Activated T-cell treated with anti-CD3 and anti-CD28 coated beads for 4 hours (primary cell): Measurements from ENCODE around the gene DUSP15.
"Not testable (repeated sequence)": the region's sequence is repeated elsewhere in the genome, so short reads cannot be mapped to it uniquely, and the experiment has no call there.

Experiments
- DNase-seq: peaks from one replicate; pipeline ENCODE4 v3.0.0-alpha.2; 2020

Gene DUSP15

DNA sequence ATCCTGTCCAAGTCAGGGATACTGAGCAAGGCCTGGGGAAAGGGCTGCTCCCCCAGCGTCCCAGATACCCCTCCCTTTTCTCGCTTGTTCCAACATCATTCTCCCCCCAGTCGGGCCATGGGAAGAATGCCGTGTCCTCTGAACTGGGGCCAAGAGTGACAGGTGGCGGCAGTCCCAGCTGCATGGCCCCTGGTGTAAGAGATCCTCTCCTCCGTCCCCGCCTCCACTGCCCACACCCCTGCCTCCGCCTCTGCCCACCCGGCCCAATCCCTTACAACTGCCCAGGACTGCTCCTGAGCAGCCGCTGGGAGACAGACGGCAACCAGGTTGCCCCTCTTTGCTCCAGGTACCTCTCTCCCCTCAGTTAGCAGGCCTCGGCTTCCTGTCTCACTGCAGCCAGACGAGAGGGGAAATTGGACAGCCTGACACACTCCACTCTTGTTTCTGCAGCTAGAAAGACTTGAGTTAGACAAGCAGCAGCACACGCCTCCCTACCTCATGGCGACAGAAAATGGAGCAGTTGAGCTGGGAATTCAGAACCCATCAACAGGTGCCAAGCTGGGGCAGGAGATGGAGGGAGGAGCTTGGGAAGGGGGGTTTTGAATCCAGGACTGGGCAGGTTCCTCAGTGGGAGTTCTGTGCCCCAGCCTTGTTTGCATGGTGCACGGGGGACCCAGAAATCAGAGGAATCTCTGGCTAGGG, 51.1 kb downstream of the DUSP15 start, which contains the start of gene MYLK2:
MYLK2 (plus strand) TSS at position 274 of the 702 bp plus-strand sequence; CDS start at position 499, 225 bp downstream.
- DNase-seq = no peak

- no peak for DNase-seq
These were observed 51.9 kb downstream of the DUSP15 start for GRCh38 chr20:31818376-31818908.

DNA sequence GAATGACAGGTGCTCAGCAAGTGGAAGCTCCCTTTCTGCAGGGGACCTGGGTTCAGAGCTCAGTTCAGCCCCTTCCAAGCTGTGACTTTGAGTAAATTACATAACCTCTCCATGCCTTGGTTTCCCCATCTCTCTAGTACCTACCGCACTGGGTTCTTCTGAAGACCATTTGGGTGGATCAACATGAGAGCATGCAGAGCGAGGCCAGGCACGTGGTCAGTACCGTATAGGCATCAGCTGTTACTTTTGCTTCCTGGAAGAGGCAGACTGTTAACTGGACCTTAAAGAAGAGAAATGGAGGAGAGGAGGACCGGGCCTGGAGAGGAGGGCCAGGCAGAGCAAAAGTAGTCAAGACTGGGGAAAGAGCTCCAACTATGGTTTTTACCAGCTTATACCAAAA, 52.9 kb downstream of the DUSP15 start:
- DNase-seq = no peak

DNA sequence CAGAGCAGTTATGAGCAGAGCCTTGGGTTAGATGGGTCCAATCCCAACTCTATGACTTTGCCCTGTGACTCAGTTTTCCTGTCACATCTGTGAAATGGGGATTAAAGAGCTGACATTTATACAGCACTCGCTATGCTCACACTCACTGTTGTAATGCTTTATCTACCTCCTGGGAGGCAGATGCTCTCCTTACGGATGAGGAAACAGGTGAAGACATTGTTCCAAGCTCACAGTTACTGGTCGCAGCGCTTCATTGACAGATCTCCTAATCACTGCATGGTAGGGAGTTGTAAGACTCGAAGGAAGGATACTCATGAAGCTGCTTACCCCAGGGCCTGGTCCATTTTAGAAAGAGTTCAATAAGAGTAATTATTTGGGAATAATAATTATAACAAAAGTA, 54.1 kb downstream of the DUSP15 start:
- DNase-seq = no peak

- no peak for DNase-seq
These were observed 54.7 kb downstream of the DUSP15 start for GRCh38 chr20:31815408-31816188.

DNA sequence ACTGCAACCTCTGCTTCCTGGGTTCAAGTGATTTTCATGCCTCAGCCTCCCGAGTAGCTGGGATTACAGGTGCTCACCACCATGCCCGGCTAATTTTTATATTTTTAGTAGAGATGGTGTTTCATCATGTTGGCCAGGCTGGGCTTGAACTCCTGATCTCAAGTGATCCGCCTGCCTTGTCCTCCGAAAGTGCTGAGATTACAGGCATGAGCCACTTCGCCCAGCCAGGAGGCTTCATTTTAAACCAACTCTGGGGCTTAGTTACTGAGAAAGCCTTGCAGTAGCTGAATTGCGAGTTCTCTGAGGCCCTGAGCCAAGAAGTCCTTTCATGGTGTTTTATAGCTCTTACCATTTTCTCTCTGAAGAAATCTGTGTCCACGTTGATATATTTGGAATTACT, 56.2 kb downstream of the DUSP15 start:
- not testable (repeated sequence) for DNase-seq

- no peak for DNase-seq
These were observed 56.7 kb downstream of the DUSP15 start for GRCh38 chr20:31813611-31814010.

GRCh38 chr20:31811796-31812728, 58.3 kb downstream of the DUSP15 start:
- DNase-seq = no peak

- no peak for DNase-seq
These were observed 59.1 kb downstream of the DUSP15 start for GRCh38 chr20:31811198-31811597.
